Mesodermal cell (in vitro differentiated cells): ENCODE results near the gene KRTAP10-5.
"Not testable (repeated sequence)": the region's sequence is repeated elsewhere in the genome, so short reads cannot be mapped to it uniquely, and the experiment has no call there.

Experiments used
- H3K27ac ChIP-seq: 2 replicates; pipeline ENCODE4 v1.7.0; 2013; ENCODE audit warnings: mild to moderate bottlenecking, low read depth, low read length, moderate library complexity; ENCODE audit not compliant: severe bottlenecking
- H3K36me3 ChIP-seq: 2 replicates; pipeline ENCODE4 v1.7.1; 2013; ENCODE audit warnings: mild to moderate bottlenecking, low read length, moderate library complexity; ENCODE audit not compliant: control insufficient read depth, insufficient read depth
- H3K4me1 ChIP-seq: one replicate; pipeline ENCODE4 v1.7.1; 2013; ENCODE audit warnings: mild to moderate bottlenecking, low read length; ENCODE audit not compliant: insufficient read depth, control insufficient read depth, poor library complexity, severe bottlenecking
- H3K4me3 ChIP-seq: 2 replicates; pipeline ENCODE4 v1.7.0; 2013; ENCODE audit warnings: low read length, control low read depth, mild to moderate bottlenecking; ENCODE audit not compliant: insufficient read depth, poor library complexity, severe bottlenecking; ENCODE audit errors: extremely low read depth
- H3K9me3 ChIP-seq: 2 replicates; pipeline ENCODE4 v1.7.1; 2013; ENCODE audit warnings: mild to moderate bottlenecking, low read length, moderate library complexity; ENCODE audit not compliant: control insufficient read depth
- WGBS, 2 experiments: methylation state at CpG; one replicate each; pipeline ENCODE4 v1.1.5; 2013; ENCODE audit warnings: missing lambda C conversion rate in 2 of 2; ENCODE audit not compliant: insufficient coverage in 2 of 2; 5-methylcytosine and 5-hydroxymethylcytosine counted together

The KRTAP10-5 gene

DNA sequence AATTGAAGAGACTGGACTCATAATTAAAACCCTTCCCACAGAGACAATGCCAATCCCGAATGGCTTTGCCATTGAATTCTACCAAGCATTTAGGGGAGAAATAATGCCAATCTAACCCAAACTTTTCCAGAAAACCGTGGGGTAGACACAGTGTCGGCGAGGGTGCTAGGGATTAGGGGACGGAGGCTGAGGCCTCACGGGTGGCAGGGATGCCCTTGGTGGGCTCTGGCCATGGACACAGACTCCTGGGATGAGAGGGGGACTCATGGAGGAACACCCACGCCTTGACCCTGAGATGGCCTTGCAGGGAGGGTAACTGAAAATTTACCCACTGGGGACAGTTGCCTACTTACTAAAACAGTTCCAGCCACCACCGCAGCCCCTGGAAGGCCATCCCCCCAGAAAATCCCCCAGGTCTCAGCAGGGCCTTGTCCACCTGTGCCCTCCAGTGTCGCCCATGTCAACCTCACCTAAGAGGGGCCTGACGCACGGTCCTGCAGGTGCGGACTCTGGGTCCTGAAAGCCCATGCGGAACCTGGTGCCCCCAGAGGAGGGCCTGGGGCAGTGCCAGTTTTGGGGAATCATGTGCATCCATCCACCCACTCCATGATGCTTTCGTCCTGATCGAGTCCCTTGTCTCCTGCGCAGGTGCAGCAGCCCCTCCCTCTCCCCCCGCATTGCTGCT is 1.9 kb downstream of the KRTAP10-5 start:
- whole genome bisulfite sequencing, 2 experiments = 90 to 92% methylated on average over 12 to 15 of the region's 17 CpGs
- H3K27ac ChIP-seq = no peak overlapping the region
- peaks cover 8% of the 10 kb centered on the region for H3K9me3 ChIP-seq
- H3K4me3 ChIP-seq = no peak overlapping the region
- H3K4me1 ChIP-seq = no peaks in the 10 kb centered on the region
- no peaks in the 10 kb centered on the region for H3K36me3 ChIP-seq

- H3K4me1 ChIP-seq = peaks cover 4% of the 10 kb centered on the region
- H3K36me3 ChIP-seq = no peaks in the 10 kb centered on the region
- H3K27ac ChIP-seq = no peak overlapping the region
- H3K9me3 ChIP-seq = peaks cover 18% of the 10 kb centered on the region
- WGBS, 2 experiments = 86 to 94% methylated on average over 6 of the region's 10 CpGs
- H3K4me3 ChIP-seq = no peak overlapping the region
Measured at GRCh38 chr21:44576025-44576420, 4.4 kb downstream of the KRTAP10-5 start.

DNA sequence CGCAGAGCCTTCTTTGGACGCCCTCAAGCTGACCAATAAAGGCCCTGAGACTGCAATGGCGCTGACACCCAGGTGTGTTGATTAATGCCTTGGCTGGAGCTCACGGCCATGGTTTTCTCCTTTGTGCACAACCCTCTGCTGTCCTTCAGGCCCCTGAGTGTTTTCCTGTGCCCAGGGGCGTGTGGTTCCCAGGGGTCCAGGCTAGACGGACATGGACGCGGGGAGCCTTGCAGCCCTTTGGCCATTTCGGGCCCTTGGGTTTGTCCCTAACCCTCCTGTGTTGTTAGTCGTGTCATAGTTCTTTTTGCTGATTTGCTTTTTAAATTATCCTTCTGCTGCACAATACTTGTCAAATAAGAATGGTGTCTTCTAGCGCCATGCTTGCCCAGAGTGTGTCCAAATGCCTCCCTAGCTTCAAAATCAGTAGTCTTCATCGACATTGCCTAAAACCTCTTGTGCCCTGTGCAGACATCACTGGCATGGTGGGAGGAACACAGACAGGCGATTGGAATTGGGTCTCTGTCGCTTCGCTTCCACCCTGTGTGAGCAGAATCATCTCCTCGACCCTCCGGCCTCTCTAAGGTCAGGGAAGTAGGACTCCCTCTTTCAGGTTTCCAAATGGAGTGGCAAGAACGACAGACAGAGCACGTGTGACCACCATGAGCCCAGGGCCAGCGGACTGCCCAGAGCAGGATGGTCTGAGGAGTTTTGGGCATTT is 4.9 kb downstream of the KRTAP10-5 start:
- no peaks in the 10 kb centered on the region for H3K36me3 ChIP-seq
- H3K27ac ChIP-seq = no peak overlapping the region
- H3K4me1 ChIP-seq = peaks cover 4% of the 10 kb centered on the region
- 91 to 96% methylated on average over 19 to 20 of the region's 20 CpGs for WGBS, 2 experiments
- H3K9me3 ChIP-seq = peaks cover 23% of the 10 kb centered on the region
- H3K4me3 ChIP-seq = no peak overlapping the region

DNA sequence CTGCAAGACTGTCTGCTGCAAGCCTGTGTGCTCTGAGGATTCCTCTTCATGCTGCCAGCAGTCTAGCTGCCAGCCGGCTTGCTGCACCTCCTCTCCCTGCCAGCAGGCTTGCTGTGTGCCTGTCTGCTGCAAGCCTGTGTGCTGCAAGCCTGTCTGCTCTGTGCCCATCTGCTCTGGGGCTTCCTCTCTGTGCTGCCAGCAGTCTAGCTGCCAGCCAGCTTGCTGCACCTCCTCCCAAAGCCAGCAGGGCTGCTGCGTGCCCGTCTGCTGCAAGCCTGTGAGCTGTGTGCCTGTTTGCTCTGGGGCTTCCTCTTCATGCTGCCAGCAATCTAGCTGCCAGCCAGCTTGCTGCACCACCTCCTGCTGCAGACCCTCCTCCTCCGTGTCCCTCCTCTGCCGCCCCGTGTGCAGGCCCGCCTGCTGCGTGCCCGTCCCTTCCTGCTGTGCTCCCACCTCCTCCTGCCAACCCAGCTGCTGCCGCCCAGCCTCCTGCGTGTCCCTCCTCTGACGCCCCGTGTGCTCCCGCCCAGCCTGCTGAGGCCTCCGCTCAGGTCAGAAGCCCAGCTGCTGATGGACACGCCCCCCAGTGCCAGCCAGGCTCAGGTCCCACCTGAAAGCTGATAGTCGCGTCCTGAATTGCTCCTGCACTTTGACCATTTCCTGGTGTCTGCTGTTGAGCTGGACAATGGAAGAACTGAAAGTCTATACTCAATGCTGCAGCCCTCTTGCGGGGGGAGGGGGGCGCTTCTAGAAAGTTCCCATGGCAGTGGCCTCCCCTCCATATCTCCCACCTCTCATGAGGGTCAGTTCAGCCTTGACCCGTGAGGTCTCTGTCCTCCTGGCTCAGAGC is 5.7 kb downstream of the KRTAP10-5 start:
- H3K4me1 ChIP-seq = peaks cover 4% of the 10 kb centered on the region
- no peak overlapping the region for H3K4me3 ChIP-seq
- no peaks in the 10 kb centered on the region for H3K36me3 ChIP-seq
- H3K9me3 ChIP-seq = peaks cover 27% of the 10 kb centered on the region
- no peak overlapping the region for H3K27ac ChIP-seq
- 71 to 79% methylated on average over 20 to 21 of the region's 21 CpGs for WGBS, 2 experiments

GRCh38 chr21:44573630-44574456 is 6.6 kb downstream of the KRTAP10-5 start, which contains the start of gene KRTAP10-4:
KRTAP10-4 (plus strand) TSS chr21:44573729; CDS start chr21:44573759, 30 bp downstream.
- 82 to 84% methylated on average over 2 to 14 of the region's 25 CpGs for WGBS, 2 experiments
- not testable (repeated sequence) for H3K36me3 ChIP-seq

DNA sequence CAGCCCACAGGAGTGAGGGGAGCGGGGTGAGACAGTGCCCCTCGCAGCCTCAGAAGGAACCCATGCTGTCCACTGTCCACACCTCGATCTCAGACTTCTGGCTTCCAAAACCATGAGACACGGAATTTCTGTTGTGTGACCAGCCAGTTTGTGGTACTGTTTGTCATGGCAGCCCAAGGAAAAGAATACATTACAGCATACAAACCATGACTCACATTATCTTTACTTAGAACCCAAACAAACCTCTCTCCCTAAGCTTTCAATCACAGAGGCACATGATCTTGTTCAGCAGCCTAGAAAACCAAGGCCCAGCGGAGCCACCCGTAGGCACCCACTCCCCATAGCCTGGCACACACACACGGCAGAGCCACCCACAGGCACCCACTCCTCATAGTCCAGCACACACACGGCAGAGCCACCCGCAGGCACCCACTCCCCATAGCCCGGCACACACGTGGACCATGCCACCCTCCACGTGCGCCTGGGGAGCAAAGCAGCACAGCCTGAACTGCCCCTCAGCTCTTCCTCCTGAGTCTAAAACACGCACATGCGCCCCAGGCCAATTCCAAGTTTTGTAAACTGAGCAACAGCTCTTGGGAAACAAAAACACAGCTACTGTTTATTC is 7.3 kb downstream of the KRTAP10-5 start:
- WGBS, 2 experiments = 89 to 92% methylated on average over 15 of the region's 15 CpGs
- Histone ChIP-seq H3K9me3 (peaks cover 27% of the 10 kb centered on the region), H3K4me1 (peaks cover 4% of the 10 kb centered on the region), H3K4me3 (no peak overlapping the region), H3K27ac (no peak overlapping the region), H3K36me3 (no peaks in the 10 kb centered on the region)

More at GRCh38 chr21:44573630-44574456, 6.6 kb downstream of the KRTAP10-5 start, which contains the start of gene KRTAP10-4:
- H3K9me3 ChIP-seq = peaks cover 27% of the 10 kb centered on the region
- H3K4me1 ChIP-seq, H3K4me3 ChIP-seq, H3K27ac ChIP-seq: not testable (repeated sequence)

DNA sequence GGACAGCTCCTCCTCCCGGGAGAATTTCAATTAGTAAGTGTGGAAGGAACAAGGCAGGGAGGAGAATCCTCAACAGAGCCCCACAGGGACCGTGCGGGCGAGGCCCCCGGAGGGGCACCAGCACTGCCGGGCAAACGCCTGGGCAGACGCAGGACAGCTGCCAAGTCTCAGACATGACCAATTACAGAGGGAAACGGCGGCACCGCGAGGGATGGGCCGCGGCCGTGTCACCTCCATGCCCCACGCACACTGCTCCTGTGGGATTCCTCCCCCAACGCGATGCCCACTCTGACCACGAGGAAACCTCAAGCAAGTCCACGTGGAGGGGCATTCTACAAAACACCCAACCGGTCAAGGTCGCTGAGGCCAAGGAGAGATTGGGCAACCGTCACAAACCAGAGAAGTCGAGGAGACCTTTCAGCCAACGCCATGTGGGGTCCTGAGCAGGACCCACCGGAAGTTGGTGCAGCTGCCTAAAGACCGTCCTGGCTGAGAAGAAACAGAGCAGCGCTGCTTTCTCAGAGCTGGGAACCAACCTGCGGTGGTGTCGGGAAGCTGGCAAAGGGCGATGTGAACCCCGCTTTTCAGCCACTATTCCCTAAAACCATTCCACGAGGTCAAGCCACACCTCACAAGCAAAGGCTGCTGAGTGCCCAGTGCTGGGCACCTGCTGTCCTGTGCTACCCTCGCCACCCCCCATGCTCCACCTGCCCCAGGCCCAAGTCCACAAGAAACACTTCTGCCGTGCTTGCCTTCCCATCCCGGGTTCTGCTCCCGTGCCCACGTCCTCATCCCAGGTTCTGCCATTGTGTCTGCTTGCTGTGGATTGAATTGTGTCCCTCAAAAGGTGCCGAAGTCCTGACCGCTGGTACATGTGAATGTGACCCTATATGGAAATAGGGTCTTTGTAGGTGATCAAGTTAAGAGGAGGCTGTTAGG is 8.3 kb downstream of the KRTAP10-5 start:
- Histone ChIP-seq H3K27ac (no peak overlapping the region), H3K4me1 (peaks cover 4% of the 10 kb centered on the region), H3K4me3 (no peak overlapping the region), H3K36me3 (no peaks in the 10 kb centered on the region), H3K9me3 (peaks cover 23% of the 10 kb centered on the region)
- 93 to 94% methylated on average over 29 to 40 of the region's 40 CpGs for WGBS, 2 experiments

- no peak overlapping the region for H3K4me3 ChIP-seq
- WGBS, 2 experiments = 72 to 94% methylated on average over 2 to 4 of the region's 4 CpGs
- no peak overlapping the region for H3K27ac ChIP-seq
Measured at GRCh38 chr21:44571296-44571695, 9.1 kb downstream of the KRTAP10-5 start.

GRCh38 chr21:44569861-44570517 is 10.4 kb downstream of the KRTAP10-5 start:
- Histone ChIP-seq H3K4me3 (no peak overlapping the region), H3K27ac (no peak overlapping the region), H3K4me1 (peaks cover 4% of the 10 kb centered on the region), H3K9me3 (peaks cover 19% of the 10 kb centered on the region), H3K36me3 (no peaks in the 10 kb centered on the region)
- 90 to 93% methylated on average over 7 to 11 of the region's 12 CpGs for WGBS, 2 experiments

More at GRCh38 chr21:44571296-44571695, 9.1 kb downstream of the KRTAP10-5 start:
- Histone ChIP-seq H3K36me3 (no peaks in the 10 kb centered on the region), H3K9me3 (peaks cover 19% of the 10 kb centered on the region), H3K4me1 (peaks cover 4% of the 10 kb centered on the region)
